Fibroblast of pulmonary artery (primary cell): ENCODE results near the gene ASPM.
A peak's percentile ranks its signal among the peaks of the same experiment; 100 is the strongest.

Source experiments
- DNase-seq: peaks from one replicate; pipeline ENCODE4 v3.0.0-alpha.2; 2010; ENCODE audit warnings: low read depth
- H3K4me3 ChIP-seq: replicated peaks from 2 replicates; pipeline ENCODE4 v1.5.1; 2011; ENCODE audit warnings: low read depth, mild to moderate bottlenecking, control low read depth, low read length, moderate library complexity
- TF ChIP-seq, protein P1 (sequence below): IDR thresholded peaks from 2 replicates; pipeline ENCODE4 v1.5.1; 2011; ENCODE audit warnings: mild to moderate bottlenecking, control low read depth, low read length, inconsistent platforms; ENCODE audit errors: missing control alignments

Gene ASPM

GRCh38 chr1:197180252-197180878 is 33.9 kb upstream of the ASPM start:
- H3K4me3 ChIP-seq = no peak overlapping the region
- peak; percentile 80 for DNase-seq
- TF ChIP-seq, protein P1, sequence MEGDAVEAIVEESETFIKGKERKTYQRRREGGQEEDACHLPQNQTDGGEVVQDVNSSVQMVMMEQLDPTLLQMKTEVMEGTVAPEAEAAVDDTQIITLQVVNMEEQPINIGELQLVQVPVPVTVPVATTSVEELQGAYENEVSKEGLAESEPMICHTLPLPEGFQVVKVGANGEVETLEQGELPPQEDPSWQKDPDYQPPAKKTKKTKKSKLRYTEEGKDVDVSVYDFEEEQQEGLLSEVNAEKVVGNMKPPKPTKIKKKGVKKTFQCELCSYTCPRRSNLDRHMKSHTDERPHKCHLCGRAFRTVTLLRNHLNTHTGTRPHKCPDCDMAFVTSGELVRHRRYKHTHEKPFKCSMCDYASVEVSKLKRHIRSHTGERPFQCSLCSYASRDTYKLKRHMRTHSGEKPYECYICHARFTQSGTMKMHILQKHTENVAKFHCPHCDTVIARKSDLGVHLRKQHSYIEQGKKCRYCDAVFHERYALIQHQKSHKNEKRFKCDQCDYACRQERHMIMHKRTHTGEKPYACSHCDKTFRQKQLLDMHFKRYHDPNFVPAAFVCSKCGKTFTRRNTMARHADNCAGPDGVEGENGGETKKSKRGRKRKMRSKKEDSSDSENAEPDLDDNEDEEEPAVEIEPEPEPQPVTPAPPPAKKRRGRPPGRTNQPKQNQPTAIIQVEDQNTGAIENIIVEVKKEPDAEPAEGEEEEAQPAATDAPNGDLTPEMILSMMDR = peak; percentile 71

- TF ChIP-seq, protein P1 = peak; percentile 40
- no peak overlapping the region for H3K4me3 ChIP-seq
- peak; percentile 82 for DNase-seq
These were observed 32.5 kb upstream of the ASPM start for GRCh38 chr1:197178998-197179397.

DNA sequence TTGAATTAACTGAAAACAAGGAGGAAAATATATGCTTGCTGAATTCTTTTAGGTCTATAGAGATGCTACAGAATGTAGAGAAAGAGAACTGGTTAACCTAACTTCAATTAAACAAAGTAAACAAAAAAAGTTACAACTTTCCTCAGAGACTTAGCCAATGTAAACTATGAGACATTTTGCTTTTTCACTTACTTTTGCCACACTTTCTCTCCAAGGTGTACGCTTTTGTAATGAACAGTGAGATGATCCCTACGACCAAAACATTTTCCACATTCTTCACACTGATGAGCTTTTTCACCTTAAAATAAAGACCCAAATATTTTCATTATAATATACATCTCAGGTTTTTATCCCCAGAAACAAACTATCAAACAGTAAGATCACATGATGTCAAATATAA is 28.3 kb upstream of the ASPM start:
- TF ChIP-seq, protein P1 = no peak
- no peak overlapping the region for H3K4me3 ChIP-seq
- DNase-seq = no peak

GRCh38 chr1:197173571-197174507 is 27.4 kb upstream of the ASPM start:
- TF ChIP-seq, protein P1 = no peak
- peak; percentile 88 for DNase-seq
- no peak overlapping the region for H3K4me3 ChIP-seq

DNA sequence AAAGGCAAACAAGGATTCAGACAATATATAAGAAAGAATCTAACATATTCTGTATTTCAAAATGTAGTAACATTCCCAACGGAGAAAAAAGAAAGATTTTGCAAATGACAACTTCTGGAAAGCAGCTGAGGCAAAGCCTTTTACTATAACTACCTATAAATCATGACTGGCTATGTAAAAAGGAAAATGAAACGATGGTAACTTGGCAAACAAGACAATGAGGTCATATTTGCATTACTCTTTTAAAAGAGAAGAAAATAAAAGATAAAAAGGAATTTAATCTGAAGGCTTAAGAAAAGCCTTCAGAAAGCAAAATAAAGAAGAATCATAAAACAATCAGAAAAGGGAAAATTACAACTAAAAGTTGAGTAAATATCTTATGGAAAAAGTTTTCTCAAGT is 25.1 kb upstream of the ASPM start:
- TF ChIP-seq, protein P1 = no peak
- DNase-seq = peak; percentile 30

DNA sequence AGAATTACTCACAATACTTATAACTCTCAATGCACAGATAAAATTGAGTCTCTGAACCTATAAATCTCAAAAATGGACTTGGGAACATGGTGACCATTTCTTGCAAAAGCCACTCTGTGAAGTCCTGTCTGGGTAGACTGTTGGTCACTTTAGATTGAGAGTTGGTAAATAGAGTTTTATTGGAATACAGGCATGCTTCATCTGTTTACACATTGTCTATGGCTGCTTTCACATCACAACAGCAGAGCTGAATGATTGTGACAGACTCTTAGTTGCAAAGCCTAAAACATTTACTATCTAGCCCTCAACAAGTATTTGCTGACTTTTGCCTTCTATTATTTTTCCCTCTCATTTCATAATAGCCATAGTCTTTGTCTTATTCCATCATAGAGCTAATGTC is 24.1 kb upstream of the ASPM start:
- DNase-seq = no peak
- TF ChIP-seq, protein P1 = no peak
- H3K4me3 ChIP-seq = no peak overlapping the region

More for the DNA sequence above, 25.1 kb upstream of the ASPM start:
- no peak overlapping the region for H3K4me3 ChIP-seq
